CD4-positive, alpha-beta T cell treated with Interferon gamma for 1 hour (primary cell): ENCODE results near the gene FOXP1.
"Not testable (repeated sequence)": the region's sequence is repeated elsewhere in the genome, so short reads cannot be mapped to it uniquely, and the experiment has no call there.

Experiments
- DNase-seq: peaks from one replicate; pipeline ENCODE4 v3.0.0-alpha.2; 2020

The FOXP1 gene

DNA sequence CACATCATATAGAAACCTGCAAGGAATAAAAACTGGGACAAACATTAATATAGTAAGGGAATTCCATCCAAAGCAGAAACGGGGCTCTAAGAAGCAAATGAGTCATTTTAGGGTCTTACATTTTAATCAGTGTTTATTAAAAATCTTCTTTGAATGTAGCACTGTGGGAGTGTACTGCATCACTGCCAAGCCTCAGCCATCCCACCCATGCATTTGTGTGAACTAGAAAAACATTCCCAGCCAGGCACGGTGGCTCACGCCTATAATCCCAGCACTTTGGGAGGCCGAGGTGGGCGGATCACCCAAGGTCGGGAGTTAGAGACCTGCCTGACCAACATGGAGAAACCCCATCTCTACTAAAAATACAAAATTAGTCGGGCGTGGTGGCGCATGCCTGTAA lies 57.1 kb downstream of the FOXP1 start:
- not testable (repeated sequence) for DNase-seq

DNA sequence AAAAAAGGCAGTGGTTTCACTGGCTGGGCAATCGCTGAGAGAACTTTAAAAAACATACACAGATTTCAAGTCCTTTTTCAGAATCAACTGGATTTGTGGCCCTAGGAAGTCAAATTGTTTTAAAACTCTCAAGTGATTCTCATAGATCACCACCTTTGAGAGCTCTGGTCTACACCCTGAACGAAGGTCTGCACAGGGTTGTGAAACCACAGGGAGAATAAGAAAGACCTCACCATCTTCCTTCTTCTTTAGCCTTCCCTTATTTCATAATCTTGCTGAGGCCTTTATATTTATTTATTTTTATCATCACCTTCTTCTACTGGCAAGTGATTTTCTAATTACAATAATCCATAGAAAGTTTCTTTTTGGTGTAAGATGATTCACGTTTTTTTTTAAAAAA lies 58.1 kb downstream of the FOXP1 start:
- DNase-seq, result no peak

DNA sequence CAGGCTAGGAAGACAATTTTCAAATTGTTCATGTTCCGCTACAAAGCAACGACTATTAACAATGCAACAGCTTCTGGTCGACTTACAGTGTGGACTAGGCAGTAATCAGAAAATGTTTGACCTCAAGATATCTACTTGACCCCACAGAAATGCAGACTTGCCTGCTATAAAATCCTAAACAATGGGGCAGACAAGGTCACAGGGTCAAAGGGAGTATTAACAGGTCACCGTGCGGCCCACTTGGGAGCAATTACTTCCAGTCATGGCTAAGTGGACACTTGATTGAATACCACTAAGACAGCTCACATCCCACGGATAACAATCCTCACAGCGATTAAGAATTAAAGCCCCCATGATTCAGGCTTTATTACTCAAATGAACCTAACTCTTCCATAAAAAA lies 58.9 kb downstream of the FOXP1 start:
- no peak for DNase-seq

DNA sequence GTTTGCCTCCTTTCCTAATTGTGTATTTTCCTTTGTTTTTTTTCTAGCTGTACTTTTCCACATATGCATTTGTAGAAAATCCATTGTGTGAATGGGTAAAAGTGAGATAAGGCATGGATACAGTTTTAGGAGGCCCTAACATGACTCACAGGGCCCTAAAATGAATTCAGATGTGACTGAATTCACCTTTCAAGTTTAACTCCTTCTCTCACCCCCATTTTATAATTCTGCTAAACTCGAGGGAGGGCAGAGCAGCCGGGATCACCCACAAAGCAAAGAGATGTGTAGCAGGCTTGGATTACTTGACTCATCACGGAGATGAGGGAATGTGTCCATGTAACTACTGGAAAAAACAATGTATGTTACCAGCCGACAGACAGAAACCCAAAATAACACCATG lies 59.9 kb downstream of the FOXP1 start:
- no peak for DNase-seq

DNA sequence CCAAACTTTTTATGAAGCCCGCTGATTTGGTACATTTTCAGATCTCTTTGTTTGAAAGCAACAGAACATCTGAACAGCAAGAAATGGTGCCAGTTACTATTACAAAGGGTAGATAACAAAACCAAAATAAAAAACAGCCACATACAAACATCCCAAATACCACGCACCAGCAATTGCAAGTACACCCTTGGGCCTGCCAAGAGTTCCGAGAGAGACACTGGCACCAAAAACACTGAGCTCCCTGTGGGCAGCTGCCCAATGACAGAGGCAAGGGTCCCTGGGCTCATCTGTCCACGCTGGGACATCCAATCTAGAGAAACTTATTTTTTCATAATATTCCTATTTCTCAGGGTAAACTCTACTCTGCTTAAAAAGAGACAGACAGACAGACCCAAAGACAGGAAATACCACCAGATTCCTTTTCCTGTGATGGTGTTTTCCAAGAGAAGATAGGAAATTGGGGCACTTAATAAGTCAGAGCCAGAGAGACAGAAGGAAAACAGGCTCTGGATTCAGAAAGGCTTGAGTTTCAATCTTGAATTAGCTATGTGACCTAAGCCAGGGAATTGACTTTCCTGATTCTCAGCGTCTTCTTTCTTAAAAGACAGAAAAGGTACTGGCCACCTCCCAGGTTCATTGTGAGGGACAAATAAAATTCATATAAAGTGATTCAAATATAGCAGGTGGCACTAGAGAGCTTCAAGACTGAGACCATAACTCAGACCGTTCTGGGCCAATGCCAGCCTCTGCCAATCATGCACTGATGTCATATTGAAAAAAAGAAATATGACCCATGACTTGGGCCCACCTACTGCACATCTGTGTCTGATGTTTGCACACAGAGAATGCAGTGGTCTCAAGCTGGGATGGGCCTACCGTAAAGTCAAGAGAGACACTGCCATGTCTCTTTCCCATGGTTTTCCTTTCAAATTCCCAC lies 61.3 kb downstream of the FOXP1 start:
- no peak for DNase-seq

DNA sequence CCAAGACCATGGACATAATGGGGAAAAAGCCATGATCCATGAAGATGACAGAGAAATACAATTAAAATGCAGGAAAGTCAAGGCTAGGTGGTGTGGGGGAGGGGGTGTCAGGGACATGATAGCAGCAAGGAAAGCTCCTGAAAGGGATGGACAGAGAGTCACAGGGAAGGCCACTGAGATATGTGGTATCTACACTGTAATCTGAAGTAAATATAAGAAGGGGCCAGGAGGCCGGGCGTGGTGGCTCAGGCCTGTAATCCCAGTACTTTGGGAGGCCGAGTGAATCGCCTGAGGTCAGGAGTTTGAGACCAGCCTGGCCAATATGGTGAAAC lies 62.5 kb downstream of the FOXP1 start:
- no peak for DNase-seq

DNA sequence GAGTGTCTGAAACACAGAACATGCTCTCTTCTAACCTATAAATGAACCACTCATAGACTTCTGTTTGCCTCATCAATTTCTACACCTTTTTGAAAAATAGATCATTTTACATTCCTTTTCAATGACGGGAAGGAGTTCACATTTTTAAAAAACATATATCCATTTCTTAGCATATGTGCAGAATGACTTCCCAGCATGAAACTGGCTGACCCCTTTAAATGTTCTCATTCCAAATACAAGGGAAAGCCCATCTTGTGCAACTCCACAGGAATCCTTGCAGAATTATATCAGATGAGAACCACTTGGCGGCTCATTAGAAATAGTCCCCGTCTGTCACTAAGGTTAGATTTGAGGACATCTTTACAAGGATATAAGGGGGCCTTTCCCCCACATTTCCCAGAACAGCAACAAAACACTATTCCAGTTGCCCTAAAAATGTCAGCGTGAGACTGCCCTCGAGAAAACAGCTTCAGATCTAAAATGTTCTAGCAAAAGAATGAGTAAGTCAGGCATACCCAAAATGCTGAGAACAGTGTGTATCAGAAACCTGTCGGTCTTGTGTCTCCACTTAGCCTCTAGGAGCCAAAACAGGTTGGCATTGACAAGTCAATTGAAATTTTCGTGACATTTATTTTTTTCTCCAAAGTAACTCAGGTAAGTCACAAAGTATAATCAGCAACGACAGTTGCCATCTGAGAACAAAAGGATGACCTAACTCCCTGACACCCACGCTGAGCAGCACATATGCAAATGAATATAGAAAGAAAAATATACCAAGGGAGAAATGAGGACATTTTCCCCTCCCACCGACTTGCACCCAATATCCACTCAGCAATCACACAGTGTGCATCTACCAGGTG lies 63.1 kb downstream of the FOXP1 start:
- DNase-seq, result no peak

DNA sequence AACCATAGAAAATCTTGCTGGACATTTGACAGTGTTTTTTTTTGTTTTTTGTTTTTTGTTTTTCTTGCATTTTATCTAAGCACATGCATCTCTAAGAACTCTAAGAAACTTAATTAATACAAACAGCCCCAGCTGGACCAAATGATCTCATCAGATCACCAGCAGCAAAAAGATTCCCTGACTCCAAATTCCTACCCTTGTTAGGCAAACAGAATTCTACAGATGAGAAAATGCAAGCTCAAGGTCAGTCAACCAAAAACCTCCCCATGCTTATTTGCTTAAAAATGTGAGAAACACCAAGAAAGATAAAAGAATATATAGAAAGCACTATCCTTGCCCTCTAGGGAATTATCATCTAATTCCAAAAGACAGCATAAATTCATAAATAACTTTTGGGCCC lies 65.4 kb downstream of the FOXP1 start:
- DNase-seq, result no peak

DNA sequence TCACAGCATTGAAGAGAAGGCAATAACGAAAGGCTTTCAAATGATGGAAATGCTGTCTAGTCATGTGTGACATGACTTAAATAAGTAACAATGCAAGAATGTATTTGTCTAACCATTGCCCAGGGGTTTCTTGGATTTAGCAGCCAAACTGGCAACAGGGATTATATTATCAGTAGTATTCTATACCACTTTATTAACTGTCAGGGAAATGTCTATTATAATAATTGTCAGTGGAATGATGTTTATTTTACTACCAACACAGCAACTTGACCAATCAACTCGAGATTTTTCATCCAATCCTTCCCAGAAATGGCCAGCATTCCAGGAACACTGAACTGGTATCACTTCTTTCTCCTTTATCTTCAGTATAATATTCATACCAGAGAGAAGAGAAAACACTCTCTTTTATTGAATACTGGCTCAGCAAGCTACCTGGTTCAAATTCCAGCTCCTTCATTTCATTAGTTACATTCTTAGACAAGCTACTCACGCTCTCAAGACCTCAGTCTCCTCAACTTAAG lies 66.2 kb downstream of the FOXP1 start:
- no peak for DNase-seq

DNA sequence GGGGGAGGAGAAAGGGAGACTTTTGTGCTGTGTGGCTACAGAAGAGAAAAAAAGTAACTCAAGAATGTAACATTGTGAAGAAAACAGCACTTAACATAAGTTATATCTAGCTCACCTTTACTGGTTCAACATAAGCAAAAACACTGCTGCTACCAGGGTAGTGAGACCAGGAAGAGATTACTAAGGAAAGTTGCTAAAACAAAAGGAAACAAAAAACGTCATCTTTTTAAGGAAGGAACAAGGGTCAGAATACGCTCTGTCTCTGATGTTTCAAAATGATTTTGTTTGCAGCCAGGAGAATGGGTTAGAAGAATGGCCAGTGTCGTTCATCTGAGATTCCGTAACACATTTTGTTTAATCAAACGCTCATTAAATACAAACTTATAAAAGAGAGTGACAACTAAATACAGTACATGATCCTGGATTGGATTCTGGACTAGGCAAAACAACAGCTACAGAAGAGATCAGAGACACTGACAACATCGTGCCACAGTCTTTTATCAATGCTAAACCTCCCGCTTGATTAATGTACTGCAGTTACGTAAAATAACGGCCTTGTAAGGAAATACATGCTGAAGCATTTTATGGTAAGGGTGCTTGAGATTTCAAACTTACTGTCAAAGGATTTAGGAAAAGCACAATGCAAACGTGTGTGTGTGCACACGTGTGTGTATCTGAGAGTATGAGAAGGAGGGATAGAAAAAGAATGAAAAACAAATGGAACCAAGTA lies 67.7 kb downstream of the FOXP1 start:
- DNase-seq, result no peak

DNA sequence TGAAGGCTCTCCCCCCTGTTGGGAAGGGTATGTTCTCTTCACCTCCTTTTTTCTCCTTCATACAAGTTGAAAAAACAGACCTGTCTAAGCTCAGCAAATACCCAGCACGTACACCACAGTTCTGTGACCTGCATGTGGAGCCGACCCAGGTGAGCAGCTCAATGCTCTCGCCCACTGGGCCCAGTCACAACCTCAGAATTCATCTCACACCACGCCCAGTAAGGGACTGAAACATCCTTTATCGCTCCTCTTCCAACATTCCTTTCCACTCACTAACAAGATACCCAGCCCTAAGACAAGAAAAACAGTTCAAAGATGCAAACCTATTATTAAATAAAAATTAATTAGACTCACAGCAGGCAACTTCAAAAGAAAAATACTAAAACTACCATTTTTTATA lies 68.9 kb downstream of the FOXP1 start:
- no peak for DNase-seq

DNA sequence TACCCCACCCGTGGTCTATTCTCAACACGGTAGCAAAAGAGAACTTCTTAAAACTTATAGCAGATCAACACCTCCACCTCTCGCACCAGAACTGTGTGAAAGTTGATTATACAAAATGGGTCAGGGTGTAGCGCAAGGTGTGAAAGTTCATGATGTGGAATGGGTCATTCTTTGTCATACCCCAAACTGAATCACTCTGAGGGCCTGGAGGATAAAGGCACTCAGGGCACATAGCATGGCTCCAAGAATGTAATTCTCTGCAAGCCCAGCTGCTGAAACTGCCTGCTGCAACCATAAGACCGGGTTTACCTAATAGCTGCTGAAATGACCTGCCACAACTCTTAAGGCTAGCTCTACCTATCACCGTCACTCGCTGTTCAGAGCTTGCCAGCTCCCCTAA lies 70.0 kb downstream of the FOXP1 start:
- DNase-seq, result no peak

DNA sequence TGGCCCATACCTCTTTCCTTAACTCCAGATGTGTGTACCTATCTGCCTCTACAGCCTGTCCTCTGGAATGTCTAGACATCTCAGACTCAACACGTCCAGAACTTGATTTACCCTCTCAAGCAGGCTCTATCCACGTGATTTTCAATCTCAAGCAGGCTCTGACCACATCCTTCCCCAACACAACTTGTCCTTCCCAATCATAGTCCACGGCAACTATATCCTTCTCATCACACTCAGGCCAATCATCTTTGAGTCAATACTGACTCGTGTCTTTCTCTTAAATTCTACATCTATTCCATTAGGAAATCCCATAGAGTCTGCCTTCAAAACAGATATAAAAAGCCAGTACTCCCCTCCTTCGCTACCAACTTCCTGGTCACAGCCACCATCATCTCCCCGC lies 70.4 kb downstream of the FOXP1 start:
- no peak for DNase-seq

DNA sequence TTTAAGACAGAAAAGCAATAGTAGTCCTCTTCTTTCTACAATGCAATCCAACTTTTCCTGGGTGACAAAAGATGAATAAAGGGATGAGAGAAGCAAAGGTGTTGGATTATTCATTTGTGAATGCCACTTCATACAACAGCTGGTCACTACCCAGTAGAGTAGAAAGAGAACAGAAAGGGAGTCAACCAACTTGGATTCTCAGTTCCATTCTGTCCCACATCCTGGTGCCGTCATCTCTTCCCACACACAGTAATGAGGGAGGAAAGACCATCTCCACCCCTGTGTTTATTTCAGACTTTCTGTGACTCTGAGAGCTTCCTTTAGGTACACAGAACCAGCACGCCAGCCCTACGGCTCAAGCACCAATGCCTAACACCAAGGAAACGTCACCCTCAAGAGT lies 71.0 kb downstream of the FOXP1 start:
- no peak for DNase-seq

DNA sequence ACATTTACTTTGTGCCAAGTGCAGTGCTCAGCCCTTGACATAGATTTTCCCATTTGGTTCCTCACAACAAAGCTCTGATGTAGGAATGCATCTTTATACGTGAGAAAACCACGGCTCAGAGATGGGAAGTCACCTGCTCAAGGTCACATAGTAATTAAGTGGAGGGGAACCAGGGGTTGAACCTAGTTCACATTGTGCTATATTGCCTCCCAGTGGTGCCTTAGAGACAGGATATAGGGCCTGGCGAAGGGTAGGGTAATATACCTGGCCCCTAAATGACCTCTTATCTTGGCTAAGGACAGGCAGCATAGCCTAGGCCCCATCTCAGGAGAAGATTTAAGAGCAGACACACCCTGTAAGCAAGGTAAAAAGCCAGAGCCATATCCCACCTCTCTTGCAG lies 71.5 kb downstream of the FOXP1 start:
- peak; percentile 53 for DNase-seq

DNA sequence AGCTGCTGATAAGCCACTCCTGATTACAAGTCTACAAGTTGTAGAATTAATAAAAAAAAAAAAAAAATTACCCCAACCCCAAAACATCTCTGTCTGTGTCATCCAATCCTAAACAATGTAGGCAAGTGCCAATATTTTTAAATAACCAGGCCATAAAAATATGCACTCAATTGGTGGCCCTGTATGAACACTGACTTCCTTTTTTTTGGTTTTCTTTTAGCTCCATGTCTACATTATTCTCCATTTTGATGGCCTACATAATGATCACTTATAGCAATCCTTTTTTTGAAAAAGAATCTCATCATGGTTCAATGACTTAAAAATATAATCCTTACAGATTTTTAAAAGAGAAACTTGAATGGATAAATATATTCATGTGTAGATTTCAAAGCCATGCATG lies 72.1 kb downstream of the FOXP1 start:
- DNase-seq, result no peak

DNA sequence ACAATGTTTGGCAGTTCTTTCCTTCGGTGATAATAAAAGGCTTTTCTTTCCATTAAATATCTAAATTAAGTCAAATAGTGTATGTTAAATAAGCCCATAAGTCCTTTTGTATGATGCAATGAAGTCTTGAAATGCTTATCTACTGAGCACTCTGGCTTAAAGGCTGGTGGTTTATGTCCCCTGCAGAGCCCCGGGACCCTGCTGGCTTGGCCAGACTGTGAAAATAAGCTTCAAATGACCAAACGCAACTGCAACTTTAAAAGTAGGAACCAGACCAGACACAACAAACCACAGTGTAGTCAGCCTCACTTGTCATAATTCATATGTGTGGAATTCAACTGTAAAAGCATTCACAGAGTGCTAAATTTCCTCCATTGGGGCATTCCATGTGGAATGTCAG lies 72.5 kb downstream of the FOXP1 start:
- DNase-seq, result no peak

DNA sequence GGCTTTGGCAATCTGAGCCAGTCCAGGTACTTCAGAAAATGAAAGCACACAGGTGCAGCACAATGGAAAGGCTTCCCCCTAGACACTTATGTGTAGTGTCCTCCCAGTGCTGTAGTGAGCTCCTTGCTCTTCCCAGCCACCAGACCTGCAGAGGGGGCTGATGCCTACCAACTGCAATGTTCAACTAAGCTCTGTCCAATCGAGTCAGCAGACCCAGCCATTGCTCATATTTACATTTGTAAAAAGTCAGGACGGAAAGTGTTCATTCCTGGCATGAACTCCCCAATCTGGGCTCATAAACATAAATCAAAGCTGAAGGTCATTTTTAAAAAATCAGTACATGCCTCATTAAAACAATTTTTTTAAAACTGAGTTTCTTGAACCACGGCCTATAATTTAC lies 73.0 kb downstream of the FOXP1 start:
- no peak for DNase-seq

DNA sequence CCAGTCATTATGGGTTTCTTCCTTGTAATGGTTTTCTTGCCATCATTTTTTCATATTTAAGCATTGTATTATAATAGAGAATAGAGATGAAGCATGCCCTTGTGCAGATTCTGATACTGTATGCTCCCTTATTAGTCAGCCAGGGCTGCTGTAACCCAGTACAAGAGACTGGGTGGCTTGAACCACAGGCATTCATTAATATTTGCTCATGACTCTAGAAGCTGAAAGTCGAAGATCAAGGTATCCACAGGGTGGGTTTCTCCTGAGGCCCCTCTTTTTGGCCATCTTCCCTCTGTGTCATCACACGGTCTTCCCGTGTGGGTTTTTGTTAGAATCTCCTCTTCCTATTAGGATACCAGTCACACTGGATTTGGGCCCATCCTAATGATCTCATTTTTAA lies 74.5 kb downstream of the FOXP1 start:
- no peak for DNase-seq

DNA sequence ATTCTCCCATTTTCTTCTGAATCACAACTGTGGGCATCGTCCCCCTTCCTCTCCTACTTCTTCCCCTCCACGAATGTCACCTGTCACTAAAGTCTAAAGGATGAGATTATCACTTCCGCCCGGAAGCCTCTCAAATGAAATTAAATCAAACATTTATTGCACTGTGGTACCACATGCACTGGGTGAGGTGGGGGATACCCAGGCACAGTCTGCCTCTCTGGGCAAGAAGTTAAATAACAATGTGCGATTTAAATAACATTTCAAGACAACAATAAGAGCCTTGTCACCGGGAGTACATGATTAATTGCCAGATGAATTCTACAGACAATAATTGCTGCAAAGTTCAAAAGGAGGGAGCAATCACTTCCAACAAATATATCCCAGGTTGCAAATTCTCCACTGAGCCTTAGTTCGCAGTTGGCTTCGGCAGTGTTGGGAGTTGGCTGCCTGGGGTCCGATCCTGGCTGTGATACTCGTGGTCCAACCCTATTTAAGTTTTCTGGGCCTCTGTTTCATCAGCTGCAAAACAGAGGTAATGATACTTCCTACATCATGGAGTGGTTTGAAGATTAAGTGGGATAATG lies 77.7 kb downstream of the FOXP1 start:
- DNase-seq, result no peak

DNA sequence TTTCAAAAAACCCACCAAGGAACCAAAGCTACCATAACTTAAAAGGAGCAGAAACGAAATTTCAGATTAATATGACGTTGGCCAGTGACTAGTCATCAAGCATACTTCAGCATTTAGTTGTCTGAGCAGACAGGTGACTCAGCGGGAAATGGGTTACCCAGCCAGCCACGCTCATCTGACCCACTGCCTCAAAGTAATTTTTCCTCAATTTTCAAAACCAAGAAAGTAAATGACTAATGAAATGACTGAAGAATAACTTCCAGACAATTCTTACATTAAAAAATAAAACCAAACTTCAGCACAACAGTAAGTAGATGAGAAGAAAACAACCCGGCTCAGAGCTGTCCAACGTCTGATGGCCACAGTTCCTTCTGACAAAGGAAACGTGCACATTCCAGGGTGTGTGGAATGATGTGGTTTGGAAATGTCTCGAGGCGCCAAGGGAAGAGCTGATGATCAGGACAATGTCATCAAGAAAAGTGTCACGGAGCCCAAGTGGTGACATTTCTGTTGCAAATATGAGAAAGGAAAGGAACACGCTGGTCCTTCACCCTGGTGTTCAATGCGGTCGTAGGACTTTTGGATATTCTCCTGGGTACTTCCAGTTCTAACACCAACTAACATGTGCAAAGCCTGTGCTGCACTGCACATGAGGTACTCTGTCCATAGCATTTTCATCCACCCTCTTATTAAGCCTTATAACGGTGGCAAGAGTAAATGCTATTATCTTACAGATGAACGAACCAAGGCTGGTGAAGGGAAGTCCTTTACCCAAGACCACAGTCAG lies 79.1 kb downstream of the FOXP1 start:
- DNase-seq, result peak; percentile 54
